Lower leg skin (tissue), 4 donors: ENCODE measurements around the gene CCDC149. TPM values are rescaled to one million over a fixed set of nuclear protein-coding genes. Genes with fewer than 3 reads are reported as not detected.

Source experiments
- DNase-seq, 2 donors: peaks; one replicate each; pipeline ENCODE4 v3.0.0-alpha.2; 2019; ENCODE audit warnings: low spot score in 2 of 2
- H3K4me3 ChIP-seq: fragments of 200-600 bp; sonication (generic); 2 replicates; pipeline ENCODE4 v1.5.1; 2017; ENCODE audit warnings: mild to moderate bottlenecking, low read depth; ENCODE audit not compliant: poor library complexity, severe bottlenecking
- CTCF ChIP-seq, 3 donors: fragments of 450-650 bp; IDR thresholded peaks; one replicate each; pipeline ENCODE4 v1.5.1; 2016; ENCODE audit warnings: antibody characterized with exemption in 3 of 3, mild to moderate bottlenecking in 3 of 3, moderate library complexity in 2 of 3
- POLR2A ChIP-seq, 2 donors: fragments of 450-650 bp; IDR thresholded peaks; one replicate each; pipeline ENCODE4 v1.6.1; 2016 to 2017; ENCODE audit warnings: antibody characterized with exemption in 2 of 2, mild to moderate bottlenecking in 1 of 2, moderate library complexity in 1 of 2
- WGBS, 2 donors: methylation state at CpG; one replicate each; pipeline ENCODE4 v1.1.5; 2018; 5-methylcytosine and 5-hydroxymethylcytosine counted together
- intact Hi-C: fragments of 100-400 bp; cut with DNase I; formaldehyde crosslinking; loops from one replicate; pipeline ENCODE4 v1.15.0; 2023; ENCODE audit warnings: low total_unique reads
- total RNA-seq, 4 donors: library from RNA; depleted of rRNA; stranded (reverse); fragments of >200 nt; gene quantifications; one replicate each; pipeline ENCODE4 v1.1.0, GENCODE V29; 2016

CCDC149 gene
- total RNA-seq, 4 donors from 2014 or later = 6.2 to 12.5 (median 11.2) TPM

- TF ChIP-seq POLR2A (IDR thresholded peaks at IDR 0.05) = no peak
- TF ChIP-seq CTCF (IDR thresholded peaks at IDR 0.05) = no peak
- no peak for DNase-seq
- WGBS, 2 donors = 84% methylated on average over 3 of the region's 3 CpGs
- intact Hi-C loops = no loop called here
- no peak overlapping the region for H3K4me3 ChIP-seq
These were observed 16.8 kb downstream of the CCDC149 start for GRCh38 chr4:24896056-24896455.

GRCh38 chr4:24895461-24895860 is 17.4 kb downstream of the CCDC149 start:
- intact Hi-C loops = no loop called here
- DNase-seq = no peak
- 24 to 67% methylated on average over 1 of the region's 1 CpG for WGBS, 2 donors
- H3K4me3 ChIP-seq = no peak overlapping the region
- TF ChIP-seq POLR2A (IDR thresholded peaks at IDR 0.05) (no peak), CTCF (IDR thresholded peaks at IDR 0.05) (no peak)

GRCh38 chr4:24894846-24895245 is 18.0 kb downstream of the CCDC149 start:
- 87 to 93% methylated on average over 9 of the region's 9 CpGs for WGBS, 2 donors
- TF ChIP-seq CTCF (IDR thresholded peaks at IDR 0.05) (no peak), POLR2A (IDR thresholded peaks at IDR 0.05) (no peak)
- intact Hi-C loops = no loop called here
- no peak for DNase-seq
- no peak overlapping the region for H3K4me3 ChIP-seq

GRCh38 chr4:24894243-24894642 is 18.6 kb downstream of the CCDC149 start:
- no peak overlapping the region for H3K4me3 ChIP-seq
- DNase-seq = no peak
- intact Hi-C loops = no loop called here
- TF ChIP-seq POLR2A (IDR thresholded peaks at IDR 0.05) (no peak), CTCF (IDR thresholded peaks at IDR 0.05) (no peak)
- 43 to 47% methylated on average over 1 of the region's 1 CpG for WGBS, 2 donors

- intact Hi-C loops = no loop called here
- TF ChIP-seq POLR2A (IDR thresholded peaks at IDR 0.05) = no peak
- no peak for TF ChIP-seq CTCF (IDR thresholded peaks at IDR 0.05)
- WGBS, 2 donors = 90 to 94% methylated on average over 2 of the region's 2 CpGs
- no peak for DNase-seq
- no peak overlapping the region for H3K4me3 ChIP-seq
These were observed 20.1 kb downstream of the CCDC149 start for GRCh38 chr4:24892778-24893177.

- WGBS, 2 donors = 95 to 96% methylated on average over 2 of the region's 2 CpGs
- intact Hi-C loops = no loop called here
- TF ChIP-seq CTCF (IDR thresholded peaks at IDR 0.05) = no peak
- no peak for TF ChIP-seq POLR2A (IDR thresholded peaks at IDR 0.05)
- no peak for DNase-seq
- no peak overlapping the region for H3K4me3 ChIP-seq
These were observed 20.6 kb downstream of the CCDC149 start for GRCh38 chr4:24892278-24892677.
